Trophoblast cell (in vitro differentiated cells and primary cell): Measurements from ENCODE around the gene GIGYF2.

Experiments used
- DNase-seq, 2 donors: peaks; one replicate each; pipeline ENCODE4 v3.0.0-alpha.2; 2016
- H2AFZ ChIP-seq: 2 replicates; pipeline ENCODE4 v1.6.1; 2013; ENCODE audit warnings: low read length, moderate library complexity, mild to moderate bottlenecking; ENCODE audit not compliant: insufficient read depth, poor library complexity
- H2AK5ac ChIP-seq: 2 replicates; pipeline ENCODE4 v1.6.1; 2013; ENCODE audit warnings: mild to moderate bottlenecking, low read length
- H2BK120ac ChIP-seq: 2 replicates; pipeline ENCODE4 v1.6.1; 2013; ENCODE audit warnings: low read length, mild to moderate bottlenecking, moderate library complexity; ENCODE audit not compliant: insufficient read depth, poor library complexity
- H2BK12ac ChIP-seq: 2 replicates; pipeline ENCODE4 v1.6.1; 2013; ENCODE audit warnings: mild to moderate bottlenecking, low read length, moderate library complexity
- H2BK5ac ChIP-seq: 2 replicates; pipeline ENCODE4 v1.6.1; 2013; ENCODE audit warnings: low read length, low read depth, moderate library complexity, mild to moderate bottlenecking; ENCODE audit not compliant: poor library complexity
- H3K14ac ChIP-seq: 2 replicates; pipeline ENCODE4 v1.6.1; 2013; ENCODE audit warnings: mild to moderate bottlenecking, low read length
- H3K18ac ChIP-seq: 2 replicates; pipeline ENCODE4 v1.6.1; 2013; ENCODE audit warnings: mild to moderate bottlenecking, low read length
- H3K23ac ChIP-seq: 2 replicates; pipeline ENCODE4 v1.6.1; 2013; ENCODE audit warnings: low read length
- H3K27ac ChIP-seq: 2 replicates; pipeline ENCODE4 v1.5.1; 2013; ENCODE audit warnings: low read depth, mild to moderate bottlenecking, inconsistent platforms, low read length, moderate library complexity
- H3K27me3 ChIP-seq: 2 replicates; pipeline ENCODE4 v1.6.1; 2013; ENCODE audit warnings: inconsistent platforms, mild to moderate bottlenecking, low read length, moderate library complexity; ENCODE audit not compliant: insufficient read depth
- H3K36me3 ChIP-seq, 2 experiments: 1 replicate in 1 of 2; 2 replicates in 1 of 2; pipeline ENCODE4 v1.6.1; 2013; ENCODE audit warnings: low read length in 2 of 2, mild to moderate bottlenecking in 2 of 2, moderate library complexity in 1 of 2; ENCODE audit not compliant: insufficient read depth in 2 of 2, control insufficient read depth in 1 of 2
- H3K4ac ChIP-seq: 2 replicates; pipeline ENCODE4 v1.6.1; 2013; ENCODE audit warnings: low read depth, mild to moderate bottlenecking, low read length, moderate library complexity
- H3K4me1 ChIP-seq, 2 experiments: 1 replicate in 1 of 2; 2 replicates in 1 of 2; pipeline ENCODE4 v1.6.1; 2013; ENCODE audit warnings: low read length in 2 of 2, mild to moderate bottlenecking in 2 of 2, moderate library complexity in 1 of 2; ENCODE audit not compliant: insufficient read depth in 2 of 2, control insufficient read depth in 1 of 2
- H3K4me2 ChIP-seq: 2 replicates; pipeline ENCODE4 v1.6.1; 2013; ENCODE audit warnings: inconsistent platforms, mild to moderate bottlenecking, low read length, moderate library complexity
- H3K4me3 ChIP-seq: 2 replicates; pipeline ENCODE4 v1.5.1; 2013; ENCODE audit warnings: mild to moderate bottlenecking, low read depth, low read length, inconsistent platforms
- H3K79me1 ChIP-seq: one replicate; pipeline ENCODE4 v1.6.1; 2013; ENCODE audit warnings: low read length
- H3K79me2 ChIP-seq: 2 replicates; pipeline ENCODE4 v1.6.1; 2013; ENCODE audit warnings: low read length, mild to moderate bottlenecking; ENCODE audit not compliant: control insufficient read depth, insufficient read depth, poor library complexity
- H3K9ac ChIP-seq: 2 replicates; pipeline ENCODE4 v1.6.1; 2013; ENCODE audit warnings: mild to moderate bottlenecking, low read length
- H3K9me3 ChIP-seq: 2 replicates; pipeline ENCODE4 v1.6.1; 2013; ENCODE audit warnings: low read depth, mild to moderate bottlenecking, control low read depth, inconsistent platforms, low read length; ENCODE audit not compliant: insufficient read depth
- H4K12ac ChIP-seq: 2 replicates; pipeline ENCODE4 v1.6.1; 2013; ENCODE audit warnings: low read depth, mild to moderate bottlenecking, low read length, moderate library complexity
- H4K8ac ChIP-seq: 2 replicates; pipeline ENCODE4 v1.6.1; 2013; ENCODE audit warnings: low read depth, mild to moderate bottlenecking, low read length, moderate library complexity
- H4K91ac ChIP-seq: one replicate; pipeline ENCODE4 v1.6.1; 2013; ENCODE audit warnings: low read depth, mild to moderate bottlenecking, low read length, moderate library complexity
- WGBS: extraction: QIAGEN DNeasy Blood & Tissue Kit; methylation state at CpG from one replicate; pipeline ENCODE4 v1.1.7; 2013; ENCODE audit warnings: missing lambda C conversion rate; ENCODE audit not compliant: insufficient read length, insufficient coverage; ENCODE audit errors: extremely low coverage; 5-methylcytosine and 5-hydroxymethylcytosine counted together

GIGYF2 gene

GRCh38 chr2:232787806-232788205 is 90.7 kb downstream of the GIGYF2 start:
- no peak for DNase-seq
- Histone ChIP-seq H3K36me3 (peaks cover 7 to 22% of the 10 kb centered on the region in 2 experiments), H3K14ac (no peak overlapping the region), H2BK12ac (no peak overlapping the region), H3K9me3 (no peaks in the 10 kb centered on the region), H2BK5ac (no peak overlapping the region), H3K4me1 (no peaks in the 10 kb centered on the region), H3K4me3 (no peak overlapping the region), H3K27me3 (no peaks in the 10 kb centered on the region), H3K23ac (no peak overlapping the region), H3K4ac (no peak overlapping the region), H3K27ac (no peak overlapping the region), H2AFZ (no peak overlapping the region), H4K12ac (no peak overlapping the region), H2BK120ac (no peak overlapping the region), H2AK5ac (no peak overlapping the region), H4K91ac (no peak overlapping the region), H3K4me2 (no peak overlapping the region), H3K9ac (no peak overlapping the region), H3K18ac (no peak overlapping the region), H4K8ac (no peak overlapping the region), H3K79me2 (no peaks in the 10 kb centered on the region), H3K79me1 (no peaks in the 10 kb centered on the region)

GRCh38 chr2:232789082-232789481 is 92.0 kb downstream of the GIGYF2 start:
- Histone ChIP-seq H2AFZ (no peak overlapping the region), H2BK5ac (no peak overlapping the region), H2BK120ac (no peak overlapping the region), H4K12ac (no peak overlapping the region), H2AK5ac (no peak overlapping the region), H3K9ac (no peak overlapping the region), H2BK12ac (no peak overlapping the region), H3K27ac (no peak overlapping the region), H3K4me2 (no peak overlapping the region), H3K14ac (no peak overlapping the region), H3K79me2 (no peaks in the 10 kb centered on the region), H3K27me3 (no peaks in the 10 kb centered on the region), H3K4me3 (no peak overlapping the region), H4K8ac (no peak overlapping the region), H4K91ac (no peak overlapping the region), H3K9me3 (no peaks in the 10 kb centered on the region), H3K36me3 (peaks cover 7 to 22% of the 10 kb centered on the region in 2 experiments), H3K4ac (no peak overlapping the region), H3K23ac (no peak overlapping the region), H3K79me1 (no peaks in the 10 kb centered on the region), H3K4me1 (no peaks in the 10 kb centered on the region), H3K18ac (no peak overlapping the region)
- DNase-seq: no peak
- WGBS: no CpG with 5 or more reads among the region's 4 CpGs

GRCh38 chr2:232791518-232791917 is 94.4 kb downstream of the GIGYF2 start:
- Histone ChIP-seq H2BK120ac (no peak overlapping the region), H3K4me3 (no peak overlapping the region), H2AFZ (no peak overlapping the region), H2BK5ac (no peak overlapping the region), H3K79me2 (no peaks in the 10 kb centered on the region), H4K91ac (no peak overlapping the region), H3K14ac (no peak overlapping the region), H3K9ac (no peak overlapping the region), H3K27me3 (no peaks in the 10 kb centered on the region), H2BK12ac (no peak overlapping the region), H4K8ac (no peak overlapping the region), H3K9me3 (no peaks in the 10 kb centered on the region), H3K27ac (no peak overlapping the region), H2AK5ac (no peak overlapping the region), H3K18ac (no peak overlapping the region), H4K12ac (no peak overlapping the region), H3K4me1 (no peaks in the 10 kb centered on the region), H3K36me3 (peaks cover 7 to 26% of the 10 kb centered on the region in 2 experiments), H3K79me1 (no peaks in the 10 kb centered on the region), H3K4ac (no peak overlapping the region), H3K23ac (no peak overlapping the region), H3K4me2 (no peak overlapping the region)
- DNase-seq: no peak
- no CpG with 5 or more reads among the region's 4 CpGs for WGBS

DNA sequence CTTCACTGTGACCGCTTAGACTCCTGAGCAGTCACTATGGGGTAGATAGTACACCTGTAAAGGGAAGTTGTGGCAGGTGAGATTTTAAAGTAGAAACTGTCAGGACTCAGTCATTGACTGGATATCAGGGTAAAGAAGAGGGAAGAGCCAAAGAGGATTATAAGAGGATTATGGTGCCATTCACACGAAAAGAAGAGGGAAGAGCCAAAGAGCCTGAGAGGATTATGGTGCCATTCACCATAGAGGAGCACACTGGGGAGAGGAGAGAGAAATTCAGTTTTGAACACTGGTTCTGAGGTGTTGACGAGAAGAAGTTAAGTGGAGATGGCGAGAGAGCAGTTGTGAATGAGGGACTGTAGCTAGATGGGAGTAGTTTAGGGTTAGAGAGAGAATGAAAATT is 96.1 kb downstream of the GIGYF2 start:
- Histone ChIP-seq H4K8ac (no peak overlapping the region), H2BK12ac (no peak overlapping the region), H2BK120ac (no peak overlapping the region), H3K79me1 (no peaks in the 10 kb centered on the region), H4K12ac (no peak overlapping the region), H3K14ac (no peak overlapping the region), H3K79me2 (no peaks in the 10 kb centered on the region), H3K4me1 (no peaks in the 10 kb centered on the region), H3K23ac (no peak overlapping the region), H2AFZ (no peak overlapping the region), H3K9me3 (no peaks in the 10 kb centered on the region), H2AK5ac (no peak overlapping the region), H3K4me3 (no peak overlapping the region), H3K4ac (no peak overlapping the region), H3K4me2 (no peak overlapping the region), H3K18ac (no peak overlapping the region), H4K91ac (no peak overlapping the region), H2BK5ac (no peak overlapping the region), H3K9ac (no peak overlapping the region), H3K27ac (no peak overlapping the region), H3K36me3 (peaks cover 9 to 27% of the 10 kb centered on the region in 2 experiments), H3K27me3 (no peaks in the 10 kb centered on the region)
- 100% methylated on average over 2 of the region's 4 CpGs for WGBS
- DNase-seq: no peak
